GM19099 (cell line): Measurements from ENCODE around the gene OGFOD2.

ENCODE experiments used
- POLR2A ChIP-seq: IDR thresholded peaks from 3 replicates; pipeline ENCODE4 v1.6.1; 2011; ENCODE audit warnings: low read depth; ENCODE audit not compliant: insufficient read length; ENCODE audit errors: extremely low read depth

The OGFOD2 gene

GRCh38 chr12:122946690-122947341 lies 28.2 kb upstream of the OGFOD2 start:
- no peak for TF ChIP-seq POLR2A

GRCh38 chr12:122947352-122947792 lies 27.7 kb upstream of the OGFOD2 start:
- TF ChIP-seq POLR2A, result no peak

GRCh38 chr12:122948605-122949004 lies 26.4 kb upstream of the OGFOD2 start:
- TF ChIP-seq POLR2A, result no peak

- no peak for TF ChIP-seq POLR2A
Observed at GRCh38 chr12:122949405-122949804, 25.6 kb upstream of the OGFOD2 start.

GRCh38 chr12:122949816-122950675 lies 25.0 kb upstream of the OGFOD2 start:
- no peak for TF ChIP-seq POLR2A

- no peak for TF ChIP-seq POLR2A
Observed at GRCh38 chr12:122951406-122951805, 23.6 kb upstream of the OGFOD2 start.

- TF ChIP-seq POLR2A, result no peak
Observed at GRCh38 chr12:122951979-122952892, 22.8 kb upstream of the OGFOD2 start.

- no peak for TF ChIP-seq POLR2A
Observed at GRCh38 chr12:122955156-122955555, 19.9 kb upstream of the OGFOD2 start.

GRCh38 chr12:122956035-122956434 lies 19.0 kb upstream of the OGFOD2 start:
- TF ChIP-seq POLR2A, result no peak

GRCh38 chr12:122958198-122958888 lies 16.7 kb upstream of the OGFOD2 start:
- TF ChIP-seq POLR2A, result no peak

- TF ChIP-seq POLR2A, result no peak
Observed at GRCh38 chr12:122959566-122960192, 15.4 kb upstream of the OGFOD2 start.

- no peak for TF ChIP-seq POLR2A
Observed at GRCh38 chr12:122960193-122960569, 14.9 kb upstream of the OGFOD2 start.

GRCh38 chr12:122961531-122962329 lies 13.3 kb upstream of the OGFOD2 start:
- TF ChIP-seq POLR2A, result no peak
